Femur (tissue), 1 donor: Measurements from ENCODE around the gene MKS1.

ENCODE experiments used
- DNase-seq: peaks from one replicate; pipeline ENCODE4 v3.0.0-alpha.2; 2017

MKS1 gene

GRCh38 chr17:58195518-58196123, 23.4 kb downstream of the MKS1 start:
- no peak for DNase-seq

- DNase-seq, result no peak
Observed at GRCh38 chr17:58193641-58194255, 25.3 kb downstream of the MKS1 start.

GRCh38 chr17:58192612-58193011, 26.4 kb downstream of the MKS1 start, which contains the start of gene EPX:
Gene EPX (plus strand): TSS chr17:58192726. CDS start chr17:58192847, 121 bp downstream.
- DNase-seq, result no peak

GRCh38 chr17:58191241-58191896, 27.7 kb downstream of the MKS1 start:
- no peak for DNase-seq

GRCh38 chr17:58189436-58190146, 29.5 kb downstream of the MKS1 start:
- DNase-seq, result peak; percentile 72

- no peak for DNase-seq
Observed at GRCh38 chr17:58187675-58188074, 31.4 kb downstream of the MKS1 start.

GRCh38 chr17:58187063-58187462, 32.0 kb downstream of the MKS1 start:
- no peak for DNase-seq

GRCh38 chr17:58186591-58186990, 32.5 kb downstream of the MKS1 start:
- DNase-seq, result no peak

GRCh38 chr17:58184986-58185761, 33.9 kb downstream of the MKS1 start:
- DNase-seq, result no peak

GRCh38 chr17:58184308-58184985, 34.6 kb downstream of the MKS1 start:
- DNase-seq, result peak; percentile 46

GRCh38 chr17:58183514-58183913, 35.5 kb downstream of the MKS1 start:
- DNase-seq, result no peak

GRCh38 chr17:58181796-58182195, 37.3 kb downstream of the MKS1 start:
- no peak for DNase-seq

- DNase-seq, result no peak
Observed at GRCh38 chr17:58176200-58176599, 42.9 kb downstream of the MKS1 start.

- DNase-seq, result no peak
Observed at GRCh38 chr17:58174871-58175270, 44.2 kb downstream of the MKS1 start.

GRCh38 chr17:58172369-58173071, 46.5 kb downstream of the MKS1 start:
- no peak for DNase-seq

- no peak for DNase-seq
Observed at GRCh38 chr17:58170622-58171021, 48.4 kb downstream of the MKS1 start.

- no peak for DNase-seq
Observed at GRCh38 chr17:58166682-58167081, 52.4 kb downstream of the MKS1 start, which contains the start of gene OR4D2. Gene OR4D2 (plus strand): TSS chr17:58166982. CDS start chr17:58169656, 2,674 bp downstream.

GRCh38 chr17:58165981-58166380, 53.1 kb downstream of the MKS1 start:
- DNase-seq, result no peak

GRCh38 chr17:58161566-58161965, 57.5 kb downstream of the MKS1 start:
- DNase-seq, result no peak

GRCh38 chr17:58158181-58158580, 60.9 kb downstream of the MKS1 start:
- DNase-seq, result no peak
